HG03064 (cell line): ENCODE measurements around the gene TNK2.

Experiments used
- ATAC-seq: cut with Tn5 transposase; IDR thresholded peaks from one replicate; pipeline ENCODE4 v1.9.1; 2021; ENCODE audit warnings: low read depth; ENCODE audit not compliant: unreplicated experiment

The TNK2 gene

DNA sequence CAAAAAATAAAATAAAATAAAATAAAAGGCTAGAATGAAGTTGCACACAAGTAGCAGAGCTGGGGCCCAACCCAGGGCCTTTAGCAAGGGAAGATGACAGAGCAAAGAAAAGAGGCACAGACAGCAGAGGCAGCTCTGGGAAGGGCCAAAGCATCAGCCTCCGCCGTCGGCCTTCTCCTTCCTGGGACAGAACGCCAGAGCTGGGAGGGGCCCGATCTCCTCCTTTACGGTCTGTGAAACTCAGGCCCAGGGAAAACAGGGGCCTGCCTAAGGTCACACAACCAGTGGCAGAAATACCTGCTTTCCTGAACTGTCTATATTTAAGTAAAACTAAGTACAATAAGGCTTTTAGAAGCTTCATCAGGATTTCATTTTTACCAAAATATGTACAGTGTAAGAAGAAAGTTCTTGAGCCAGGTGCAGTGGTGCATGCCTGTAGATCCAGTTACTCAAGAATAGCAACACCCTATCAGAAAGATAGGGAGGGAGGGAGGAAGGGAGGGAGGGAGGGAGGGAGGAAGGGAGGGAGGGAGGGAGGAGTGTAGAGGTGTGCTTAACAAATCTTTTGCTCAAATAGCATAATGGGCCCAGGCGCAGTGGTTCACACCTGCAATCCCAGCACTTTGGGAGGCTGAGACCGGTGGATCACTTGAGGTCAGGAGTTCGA is 53.6 kb downstream of the TNK2 start:
- no peak for ATAC-seq

DNA sequence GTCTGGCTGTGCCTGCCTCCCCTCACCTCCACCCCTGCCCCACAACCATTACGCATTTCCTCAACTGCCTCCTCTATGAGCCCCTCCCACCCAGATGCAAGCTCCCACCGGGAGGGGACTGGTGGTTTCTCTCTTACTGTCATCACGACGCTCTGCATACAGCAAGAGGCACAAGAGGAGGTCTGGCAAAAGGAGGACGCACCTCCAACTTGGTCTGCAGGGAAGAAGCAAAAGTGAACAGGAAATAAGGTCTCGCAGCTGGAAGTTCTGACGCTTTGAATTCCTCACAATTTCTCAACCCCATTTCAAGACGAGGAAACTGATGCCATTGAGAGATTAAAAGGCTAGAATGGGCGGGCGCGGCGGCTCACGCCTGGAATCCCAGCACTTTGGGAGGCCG is 54.4 kb downstream of the TNK2 start:
- ATAC-seq = no peak

DNA sequence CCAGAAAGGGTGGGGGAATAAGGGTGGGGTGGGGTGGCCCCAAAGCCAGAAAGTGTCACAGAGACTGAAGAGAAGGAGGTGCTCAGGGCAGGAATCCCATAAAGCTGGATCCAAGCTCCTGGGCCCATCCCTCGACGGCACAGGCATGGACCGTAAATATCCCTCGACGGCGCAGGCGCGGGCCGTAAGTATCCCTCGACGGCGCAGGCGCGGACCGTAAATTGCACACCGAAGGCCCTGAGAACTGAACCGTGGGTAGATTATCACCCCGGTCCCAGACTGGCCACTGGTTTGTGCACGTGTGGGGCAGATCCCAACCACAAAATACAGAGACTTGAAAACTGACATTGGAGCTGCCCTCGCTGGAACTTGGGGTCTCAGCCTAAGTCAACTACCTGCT is 55.3 kb downstream of the TNK2 start:
- ATAC-seq = no peak

DNA sequence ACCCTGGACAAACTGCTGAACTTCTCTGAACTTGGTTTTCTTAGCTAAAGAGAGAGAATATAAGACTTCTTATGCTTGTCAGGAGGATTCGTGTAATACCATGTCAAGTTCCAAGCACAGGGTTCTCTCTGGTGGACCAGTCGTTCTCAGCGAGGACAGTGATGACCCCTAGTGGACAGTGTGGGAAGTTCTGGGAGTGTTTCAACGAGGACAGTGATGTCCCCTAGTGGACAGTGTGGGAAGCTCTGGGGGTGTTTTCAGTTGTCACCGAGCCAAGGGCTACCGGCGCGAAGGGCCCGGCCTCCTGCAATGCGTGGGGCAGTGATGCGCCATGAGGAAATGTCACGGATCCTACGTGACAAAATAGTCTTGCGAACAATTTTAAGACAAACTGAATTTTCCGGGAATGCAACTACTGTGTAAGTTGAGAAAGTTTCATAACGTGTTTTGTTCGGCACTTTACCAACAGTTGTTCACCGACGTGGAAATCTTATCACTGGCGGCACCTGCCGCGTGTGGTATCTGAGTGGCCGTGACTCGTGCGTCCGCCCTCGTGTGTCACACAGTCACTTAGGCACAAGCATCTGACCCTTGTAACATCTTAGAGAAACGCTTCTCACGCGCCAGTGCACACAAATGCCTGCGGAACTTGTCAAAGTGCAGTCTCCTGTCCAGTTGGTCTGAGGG is 57.4 kb downstream of the TNK2 start:
- ATAC-seq = peak; percentile 87

DNA sequence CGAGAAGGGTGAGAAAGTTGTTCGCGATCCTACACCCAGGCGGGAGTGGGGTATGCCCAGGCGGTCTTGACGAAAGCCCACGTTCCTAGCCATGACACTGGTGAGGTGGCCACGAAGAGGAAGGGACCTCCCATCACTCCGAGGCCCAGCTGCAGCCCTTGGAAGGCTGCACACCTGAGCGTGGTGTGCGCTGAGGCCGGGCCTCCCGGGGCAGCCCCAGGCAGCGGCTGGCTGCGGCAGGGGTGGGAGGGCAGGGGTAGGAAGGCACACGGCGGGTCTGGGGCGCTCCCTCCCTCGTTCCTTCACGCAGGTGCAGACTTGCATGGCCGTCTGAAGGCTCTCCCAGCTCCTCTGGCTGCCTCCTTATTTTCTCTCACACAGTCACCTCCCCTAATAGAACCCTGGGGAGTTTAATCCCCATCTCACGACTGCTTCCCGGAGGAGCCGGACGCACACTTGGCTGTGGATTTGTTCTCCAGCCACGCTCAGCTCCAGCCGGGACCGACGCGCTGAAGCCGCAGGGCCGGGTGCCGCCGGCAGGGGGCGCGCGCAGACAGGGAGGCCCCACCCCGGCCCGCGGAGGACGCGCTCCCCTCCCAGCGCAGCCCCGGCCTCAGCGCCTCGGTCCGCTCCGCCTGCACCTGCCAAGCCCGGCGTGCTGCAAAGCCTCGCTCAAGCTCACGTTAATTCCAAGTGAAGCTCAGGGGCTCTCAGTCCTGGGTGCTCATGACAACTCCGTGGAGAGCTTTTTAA is 58.9 kb downstream of the TNK2 start:
- ATAC-seq = no peak

DNA sequence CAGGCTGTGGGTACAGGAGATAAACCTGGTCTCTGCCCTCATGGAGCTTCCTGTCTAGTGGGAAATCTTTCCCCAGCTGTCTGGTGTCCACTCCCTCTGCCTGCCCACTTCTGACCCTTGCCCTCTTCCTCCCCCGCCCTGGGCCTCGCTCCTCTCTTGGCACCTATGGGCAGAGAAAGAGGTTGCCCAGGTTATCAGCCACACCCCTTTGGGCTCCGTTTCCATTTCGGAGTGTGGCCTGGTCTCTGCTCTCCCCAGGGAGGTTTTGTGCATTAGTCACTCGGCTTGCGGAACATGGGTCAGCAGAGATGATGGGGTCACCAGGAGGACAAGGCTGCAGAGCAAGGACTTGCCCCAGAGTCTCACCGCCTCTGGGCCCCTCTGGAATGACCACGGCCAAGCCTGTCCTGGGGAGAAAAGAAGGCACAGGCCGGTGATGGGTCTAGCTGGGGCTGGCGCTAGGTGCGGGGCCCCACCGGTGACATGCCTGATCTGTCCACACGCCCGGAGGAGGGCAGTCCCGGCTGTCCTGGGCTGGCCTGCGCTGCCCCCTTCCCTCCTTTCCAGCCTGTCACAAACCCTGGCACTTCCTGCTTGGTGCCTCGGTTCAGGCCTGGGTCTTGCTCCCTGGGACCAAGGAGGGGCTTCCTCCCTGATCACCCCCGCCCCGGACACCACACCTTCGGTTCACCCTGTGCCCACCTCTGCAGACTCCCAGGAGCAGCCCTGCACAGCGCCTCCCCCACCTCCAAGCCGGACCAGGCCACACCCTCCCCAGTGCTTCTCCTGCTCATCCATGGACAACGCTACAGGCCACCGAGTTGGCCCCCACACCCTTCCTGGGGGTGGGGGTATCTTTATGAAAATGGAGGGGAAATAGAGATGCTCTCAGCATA is 61.0 kb downstream of the TNK2 start:
- no peak for ATAC-seq

DNA sequence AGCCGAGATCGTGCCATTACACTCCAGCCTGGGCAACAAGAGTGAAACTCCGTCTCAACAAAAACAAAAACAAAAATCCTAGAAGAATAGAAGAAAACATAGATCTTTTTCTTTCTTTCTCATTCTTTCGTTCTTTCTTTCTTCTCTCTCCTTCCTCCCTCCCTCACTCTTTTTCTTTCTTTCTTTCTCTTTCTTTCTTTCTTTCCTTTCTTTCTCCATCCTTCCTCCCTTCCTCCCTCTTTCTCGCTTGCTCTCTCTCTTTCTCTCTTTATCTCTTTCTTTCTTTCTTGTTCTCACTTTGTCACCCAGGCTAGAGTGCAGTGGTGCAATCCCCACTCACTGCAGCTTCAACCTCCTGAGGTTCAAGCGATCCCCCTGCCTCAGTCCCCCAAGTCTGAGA is 62.9 kb downstream of the TNK2 start:
- ATAC-seq = no peak

DNA sequence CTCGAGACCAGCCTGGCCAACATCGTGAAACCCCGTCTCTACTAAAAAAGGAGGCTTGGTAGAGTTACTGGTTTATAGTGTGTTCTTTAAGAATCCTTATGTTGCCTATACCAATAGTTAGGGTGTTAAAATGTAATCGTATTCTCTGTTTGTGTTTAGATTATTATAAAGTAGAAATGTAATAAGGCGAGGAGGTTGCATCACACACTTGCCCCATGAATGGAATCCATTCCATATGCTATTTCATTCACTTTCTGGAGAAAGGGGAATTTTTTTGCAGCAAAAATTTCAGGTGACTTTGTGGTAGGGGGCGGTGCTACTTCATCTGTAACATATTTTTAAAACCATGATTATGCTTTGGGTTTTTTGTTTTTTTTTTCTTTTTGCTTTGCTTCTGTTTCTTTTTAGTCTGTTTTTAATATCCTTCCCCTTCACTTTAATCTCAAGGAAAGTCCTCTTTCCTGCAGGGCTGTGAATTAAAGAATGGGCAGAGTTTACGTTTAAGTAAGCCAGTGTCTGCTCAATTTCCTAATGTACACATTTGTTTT is 63.6 kb downstream of the TNK2 start:
- no peak for ATAC-seq

DNA sequence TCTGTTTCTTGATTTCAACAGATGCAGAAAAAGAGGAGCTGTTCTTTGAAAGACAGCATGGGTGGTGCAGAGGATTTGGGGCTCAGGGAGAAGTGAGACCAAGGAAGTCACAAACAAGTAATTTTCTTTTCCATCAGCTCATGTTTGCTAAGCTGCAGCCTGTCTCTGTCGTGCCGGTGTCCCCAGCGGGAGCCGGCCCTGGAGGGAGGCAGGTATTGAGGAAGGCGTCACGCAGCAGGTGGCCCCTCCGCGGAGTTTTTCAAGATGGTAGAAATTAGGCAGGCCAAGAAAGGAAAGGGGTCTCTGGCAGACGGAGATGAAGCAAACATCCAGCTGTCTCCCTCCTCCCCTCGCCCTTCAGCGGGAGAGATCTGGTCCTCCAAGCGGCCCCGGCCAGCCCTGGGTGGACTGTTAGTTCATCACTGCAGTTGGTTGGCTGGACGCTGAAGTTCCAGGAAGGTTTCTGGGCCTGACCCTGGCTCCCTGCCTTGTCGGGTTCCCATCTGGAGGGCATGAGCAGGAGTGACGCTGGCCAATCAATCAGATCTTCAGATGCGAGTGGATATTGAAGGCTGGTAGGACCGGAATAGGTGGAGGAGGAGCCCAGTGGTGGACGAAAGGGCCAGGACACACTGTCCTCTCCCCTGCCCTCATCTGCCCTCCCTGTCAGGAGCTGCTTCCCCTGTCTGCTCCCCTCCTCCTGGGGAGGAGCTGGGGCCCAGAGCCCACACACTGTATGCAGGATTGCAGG is 68.9 kb downstream of the TNK2 start:
- no peak for ATAC-seq

DNA sequence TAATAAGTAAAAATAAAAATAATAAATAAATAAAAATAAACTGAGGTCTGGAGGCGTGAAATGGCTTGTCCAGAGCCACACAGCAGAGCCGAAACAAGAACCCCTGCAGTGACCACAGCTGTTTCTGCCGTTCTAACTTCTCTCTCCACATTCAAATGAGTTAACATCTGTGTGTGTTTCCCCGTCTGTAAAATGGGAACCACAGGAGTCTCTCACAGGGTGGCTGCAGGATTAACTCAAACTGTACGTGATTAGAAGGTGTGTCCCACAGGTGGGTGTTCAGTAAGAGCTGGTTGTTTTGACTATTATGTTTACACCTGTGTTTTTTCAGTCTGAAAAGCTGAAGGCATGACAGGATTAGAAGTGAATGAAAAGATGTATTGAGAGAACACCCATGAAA is 69.6 kb downstream of the TNK2 start:
- no peak for ATAC-seq

DNA sequence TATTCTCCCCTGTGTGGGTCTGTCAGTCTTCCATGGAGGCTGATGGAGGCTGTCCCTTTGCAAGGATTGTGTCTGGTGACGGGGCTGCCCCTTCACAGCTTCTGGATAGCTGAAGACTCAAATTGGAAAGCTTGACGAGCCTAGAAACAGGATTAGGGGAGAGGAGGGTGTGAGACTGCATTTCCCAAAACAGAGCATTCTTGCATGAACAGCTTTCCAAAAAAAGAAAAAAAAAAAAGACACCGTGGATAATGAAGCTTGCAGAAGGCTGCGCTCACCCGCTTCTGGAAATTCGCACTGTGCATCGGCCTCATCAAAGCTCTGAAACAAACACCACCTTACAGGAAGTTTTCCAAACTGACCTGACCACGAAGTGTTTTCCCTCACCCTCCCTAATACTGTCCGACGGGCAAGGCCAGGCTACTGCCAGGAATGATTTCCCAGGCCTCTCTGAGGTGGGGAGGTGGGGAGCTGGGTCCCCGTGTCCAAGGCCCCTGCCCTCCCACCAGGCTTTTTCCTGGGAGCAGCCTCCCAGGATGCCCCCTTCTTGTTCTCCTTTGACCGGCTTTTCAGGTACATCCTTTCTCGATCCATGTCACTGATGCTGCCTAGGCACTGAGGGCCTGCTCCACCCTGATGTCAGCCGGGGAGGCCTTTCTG is 71.7 kb downstream of the TNK2 start:
- no peak for ATAC-seq

DNA sequence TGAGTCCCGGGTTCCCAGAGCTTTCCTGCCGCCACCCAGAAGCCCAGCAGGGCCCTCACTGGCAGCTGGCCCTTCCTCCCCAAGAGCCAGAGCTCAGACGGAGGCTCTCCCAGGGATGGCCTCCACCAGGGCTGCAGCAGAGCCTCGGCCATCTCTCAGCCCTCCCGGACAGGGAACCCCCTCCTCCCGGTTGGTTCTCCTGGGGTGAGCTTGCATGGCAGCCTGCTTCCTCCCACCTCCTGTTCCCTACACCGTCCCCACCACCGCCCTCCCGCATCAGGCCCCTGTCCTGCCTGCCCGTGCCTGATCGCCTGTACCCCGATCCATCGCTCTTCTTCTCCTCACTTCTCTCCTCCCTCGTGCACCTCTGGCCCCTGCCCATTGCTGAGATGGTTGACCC is 72.6 kb downstream of the TNK2 start:
- no peak for ATAC-seq

DNA sequence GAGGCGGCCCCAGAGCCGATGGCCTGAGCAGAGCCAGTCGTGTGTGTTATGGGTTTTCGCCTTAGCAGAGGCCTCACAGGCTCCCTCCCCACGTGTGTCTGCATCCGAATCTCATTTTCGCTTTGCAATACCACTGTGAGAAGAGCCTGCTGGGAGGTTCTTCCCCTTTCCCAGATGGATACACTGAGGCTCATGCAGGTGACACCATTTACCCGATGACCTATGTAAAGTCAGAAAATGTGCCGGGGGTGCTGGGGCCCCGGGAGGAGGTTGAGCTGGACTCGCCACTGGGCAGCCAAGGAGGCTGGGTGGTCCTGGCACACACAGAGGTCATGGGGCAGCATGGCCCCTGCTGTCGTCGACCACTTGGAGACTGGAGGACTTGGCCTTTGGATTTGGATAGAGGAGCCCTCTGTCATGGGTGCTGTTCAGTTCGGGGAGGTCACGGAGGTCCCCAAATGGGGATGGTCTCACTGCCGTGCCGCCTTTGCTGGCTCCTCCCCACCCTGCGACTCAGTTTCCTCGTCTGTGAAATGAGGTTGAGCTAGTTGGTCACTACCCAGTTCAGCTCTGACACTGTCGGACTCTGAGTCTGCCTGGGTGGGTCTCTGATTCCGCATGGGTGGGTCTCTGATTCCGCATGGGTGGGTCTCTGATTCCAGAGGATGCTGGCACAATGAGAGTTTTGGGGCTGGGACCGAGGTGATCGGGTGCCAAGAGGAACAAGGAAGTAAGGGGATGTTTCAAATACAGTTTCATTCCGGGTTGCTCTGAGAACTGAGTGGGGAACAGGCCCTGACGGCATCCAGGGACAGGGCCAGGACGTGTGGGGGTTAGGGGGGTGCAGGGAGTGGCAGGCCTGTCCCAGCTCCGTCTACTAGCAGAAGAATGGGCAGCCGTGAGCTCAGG is 73.4 kb downstream of the TNK2 start:
- no peak for ATAC-seq

DNA sequence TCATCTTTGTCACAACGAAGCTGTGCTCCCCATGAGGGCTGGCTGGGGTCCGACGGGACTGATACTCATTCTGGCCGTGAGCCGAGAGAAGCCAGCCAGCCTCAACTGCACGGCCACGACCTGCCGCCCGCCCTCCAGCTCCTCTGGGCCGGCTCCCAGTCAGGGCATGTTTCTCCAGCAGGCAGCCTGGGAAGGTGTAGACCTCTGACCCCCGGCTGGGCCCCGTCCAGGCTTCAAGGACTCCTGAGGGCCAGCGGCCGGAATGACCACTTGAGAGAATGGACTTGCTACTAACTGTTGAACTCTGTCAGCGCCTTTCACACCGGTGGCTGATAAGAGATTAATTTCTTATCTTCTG is 78.5 kb downstream of the TNK2 start:
- no peak for ATAC-seq

DNA sequence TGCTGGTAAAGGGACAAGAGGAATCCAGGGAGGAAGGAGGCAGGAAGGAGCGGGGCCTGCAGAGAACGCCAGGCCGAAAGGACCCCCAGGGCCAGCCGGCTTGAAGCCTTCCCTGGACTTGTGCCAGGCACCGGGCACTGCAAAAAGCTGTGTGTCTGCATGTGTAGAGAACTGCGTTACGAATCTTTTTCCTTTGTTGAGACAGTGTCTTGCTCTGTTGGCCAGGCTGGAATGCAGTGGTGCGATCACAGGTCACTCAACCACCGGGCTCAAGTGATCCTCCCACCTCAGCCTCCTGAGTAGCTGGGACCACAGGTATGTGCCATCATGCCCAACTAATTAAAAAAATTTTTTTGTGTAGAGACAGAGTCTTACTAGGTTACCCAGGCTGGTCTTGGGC is 79.6 kb downstream of the TNK2 start:
- no peak for ATAC-seq

DNA sequence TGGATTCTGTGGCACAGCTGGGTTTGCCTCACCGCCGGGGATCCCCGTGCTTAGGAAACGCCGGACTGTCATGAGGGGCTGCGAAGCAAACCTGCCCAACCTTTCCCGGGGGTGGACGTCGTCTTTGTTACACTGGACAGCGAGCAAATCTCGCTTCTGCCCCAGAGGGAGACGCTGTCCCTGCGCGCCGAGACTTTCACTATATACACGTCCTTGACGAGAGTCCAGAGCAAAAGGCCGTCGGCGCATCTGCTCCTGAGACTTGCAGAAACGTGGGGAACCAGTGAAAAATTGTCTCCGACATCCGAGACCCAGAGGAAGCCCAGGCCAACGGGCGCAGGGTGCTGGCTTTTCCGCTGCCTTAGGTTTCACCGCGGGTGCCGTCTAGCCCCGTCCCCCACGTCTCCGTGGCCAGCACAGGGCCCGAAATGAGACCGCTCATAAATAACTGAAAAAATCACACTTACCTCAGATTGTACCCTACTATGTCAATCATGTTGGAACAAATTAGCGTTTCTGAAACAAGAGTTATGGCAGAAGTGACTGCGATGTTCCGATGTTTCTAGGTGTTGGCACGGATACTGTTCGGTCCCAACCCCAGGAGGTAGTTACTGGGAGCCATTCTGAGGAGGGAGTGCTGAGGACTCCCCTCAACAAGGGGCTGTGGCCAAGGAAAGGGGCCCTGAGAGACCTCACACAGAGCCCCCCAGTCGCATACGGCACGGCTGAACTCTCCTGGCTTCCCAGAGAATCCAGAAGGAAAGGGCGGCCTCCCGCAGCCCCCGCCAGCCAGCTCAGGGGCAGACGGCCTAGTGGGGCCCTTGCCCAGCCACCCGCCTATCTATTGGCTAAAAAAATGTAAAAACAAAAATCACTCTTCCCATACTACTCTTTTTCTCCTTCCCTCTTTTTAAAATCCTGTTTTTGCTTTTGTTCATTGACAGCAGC is 82.2 kb downstream of the TNK2 start:
- ATAC-seq = no peak

DNA sequence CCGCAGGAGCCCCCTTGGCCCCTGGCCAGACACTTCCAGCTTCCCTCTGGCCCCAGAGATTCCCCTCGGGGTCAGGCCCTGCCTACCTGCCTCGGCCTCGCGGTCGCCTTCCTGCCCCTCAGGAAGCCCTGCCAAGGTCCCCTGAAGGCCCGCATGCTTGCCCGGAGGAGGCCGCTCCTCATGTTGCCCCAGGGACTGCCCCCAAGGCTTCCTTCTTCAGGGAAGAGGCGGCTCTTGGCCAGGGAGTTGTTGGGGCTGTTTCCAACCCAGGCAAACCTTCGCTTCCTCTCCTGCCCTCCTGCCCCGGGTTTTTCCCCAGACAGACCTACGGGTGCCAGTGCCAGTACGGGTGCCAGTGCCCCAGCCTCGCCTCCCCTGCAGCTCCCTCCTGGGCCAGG is 83.2 kb downstream of the TNK2 start:
- no peak for ATAC-seq
